Activated CD8-positive, alpha-beta memory T cell treated with anti-CD3 and anti-CD28 coated beads for 48 hours (primary cell): ENCODE data around the gene ZNF343.

ENCODE experiments used
- DNase-seq, 3 experiments: peaks; one replicate each; pipeline ENCODE4 v3.0.0-alpha.2; 2020; ENCODE audit warnings: low read depth in 2 of 3, low spot score in 2 of 3

ZNF343 gene

GRCh38 chr20:2446845-2447244, 61.9 kb downstream of the ZNF343 start:
- DNase-seq: no peak
